CD4-positive, alpha-beta T cell treated with Interferon gamma for 1 hour (primary cell): ENCODE measurements around the gene PDE4B.

Experiments used
- DNase-seq: peaks from one replicate; pipeline ENCODE4 v3.0.0-alpha.2; 2020

PDE4B gene

DNA sequence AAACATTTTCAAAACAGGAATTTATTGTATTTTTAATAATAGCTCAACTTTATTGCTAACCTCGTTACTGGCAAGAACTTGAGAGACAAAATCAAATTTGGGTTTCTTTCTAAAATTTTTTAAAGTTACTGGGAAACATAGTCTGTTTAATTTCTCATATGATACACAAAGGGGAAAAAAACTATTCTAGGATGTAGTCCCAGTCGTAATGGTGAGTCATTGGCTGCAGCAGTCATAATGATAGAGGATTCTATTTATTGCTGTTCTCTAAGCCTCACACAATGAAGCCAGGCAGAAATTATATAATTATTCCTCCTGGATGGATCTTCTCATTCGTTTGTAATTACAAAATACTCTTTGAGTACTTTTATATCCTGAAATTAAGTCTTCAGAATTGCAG lies 414.8 kb downstream of the PDE4B start:
- DNase-seq: no peak

DNA sequence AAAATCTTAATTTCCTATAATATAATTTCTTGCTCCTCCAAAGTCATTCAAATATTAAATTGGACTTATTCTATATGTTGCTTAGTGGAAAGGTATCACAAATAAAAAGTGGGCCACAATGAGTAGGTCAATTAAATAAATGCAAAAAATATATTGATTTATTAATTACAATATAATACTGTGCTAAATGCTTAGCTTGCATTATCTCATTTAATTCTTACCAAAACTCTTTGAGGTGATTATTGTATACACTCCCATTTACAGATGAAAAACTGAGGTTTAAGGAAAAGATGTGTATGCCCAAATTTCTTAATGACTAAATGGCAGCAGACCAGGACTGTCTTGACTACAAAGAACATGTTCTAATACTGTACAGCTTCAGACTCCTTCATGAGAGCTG lies 415.9 kb downstream of the PDE4B start:
- DNase-seq: no peak

DNA sequence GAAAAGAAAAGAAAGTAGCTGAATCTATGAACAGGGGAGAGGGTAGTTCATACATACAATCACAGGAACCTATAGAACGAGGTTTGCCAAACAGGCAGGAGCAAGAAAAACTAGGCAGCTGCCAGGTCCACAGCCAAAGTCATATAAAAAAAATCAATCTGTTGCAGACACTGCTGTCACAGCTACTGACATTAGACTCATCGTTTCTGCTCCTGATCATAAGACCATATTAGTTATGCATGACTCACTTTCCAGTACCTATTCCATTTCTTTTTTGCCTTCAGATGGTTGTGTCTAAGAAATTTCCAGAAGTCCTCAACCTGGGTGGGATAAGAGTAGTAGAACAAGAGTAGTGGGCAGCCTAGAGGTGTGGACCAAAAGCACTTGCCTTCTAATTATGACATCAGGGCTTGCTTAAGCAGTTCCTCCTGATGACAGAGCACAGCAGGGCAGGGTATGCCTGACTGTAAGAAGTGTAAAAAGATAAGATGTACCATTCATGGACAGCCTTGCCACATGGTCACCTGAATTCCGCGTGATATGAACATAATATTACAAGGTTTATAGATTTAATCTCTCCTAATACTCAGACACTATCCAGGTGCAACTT lies 418.0 kb downstream of the PDE4B start:
- no peak for DNase-seq

DNA sequence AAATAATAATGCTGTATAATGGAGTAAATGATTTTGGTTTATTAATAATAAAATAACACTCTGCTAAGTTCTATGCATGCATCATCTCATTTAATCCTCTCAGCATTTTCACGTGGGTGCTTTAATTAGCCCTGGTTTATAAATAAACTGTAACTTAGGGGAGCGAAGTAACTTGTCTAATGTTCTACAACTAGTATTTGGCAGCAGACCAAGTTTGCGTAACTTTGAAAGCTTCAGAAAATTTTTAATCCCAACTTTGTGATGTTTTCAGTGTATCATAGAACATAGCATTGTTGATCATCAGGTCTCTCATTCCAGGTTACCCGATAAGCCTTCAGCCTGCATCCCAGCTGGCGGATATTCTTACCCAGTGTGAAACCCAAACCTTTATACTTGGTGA lies 418.8 kb downstream of the PDE4B start:
- no peak for DNase-seq

DNA sequence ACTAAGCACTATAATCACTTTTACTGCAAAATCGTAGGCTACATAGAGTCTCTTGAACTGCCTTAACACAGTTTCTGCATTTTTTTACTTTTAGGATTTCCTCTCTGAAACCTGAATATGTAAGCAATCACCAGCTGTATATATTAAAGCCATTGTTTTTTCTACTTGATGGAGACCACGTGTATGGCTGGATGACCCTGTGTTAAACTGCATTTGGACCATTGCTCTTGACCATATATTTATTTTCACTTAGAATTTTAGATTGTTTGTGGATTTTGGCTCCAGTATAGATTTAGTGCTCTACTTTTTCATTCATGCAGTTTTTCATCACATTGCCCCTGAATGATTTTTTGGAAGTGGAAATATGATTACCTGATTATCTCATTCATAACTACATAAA lies 420.8 kb downstream of the PDE4B start:
- DNase-seq: no peak

DNA sequence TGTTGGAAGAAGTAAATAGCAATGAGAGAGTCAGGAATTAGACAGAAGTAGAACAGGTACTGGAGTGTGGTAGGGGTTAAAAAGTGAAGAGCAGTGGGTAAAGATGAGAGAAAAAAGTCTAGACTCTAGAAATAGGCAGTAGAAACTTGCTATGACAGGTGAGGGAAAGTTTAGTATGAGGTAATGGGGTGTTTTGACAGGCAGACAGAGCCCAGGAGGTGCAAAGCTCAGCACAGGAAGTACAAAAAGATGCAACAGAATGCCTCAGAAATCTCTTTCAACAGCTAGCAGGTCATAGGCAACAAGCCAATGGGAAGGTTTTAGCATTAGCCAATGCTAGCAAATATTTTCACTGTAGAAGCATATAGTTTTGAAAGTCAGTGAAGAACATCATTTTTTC lies 422.2 kb downstream of the PDE4B start:
- peak; percentile 13 for DNase-seq

DNA sequence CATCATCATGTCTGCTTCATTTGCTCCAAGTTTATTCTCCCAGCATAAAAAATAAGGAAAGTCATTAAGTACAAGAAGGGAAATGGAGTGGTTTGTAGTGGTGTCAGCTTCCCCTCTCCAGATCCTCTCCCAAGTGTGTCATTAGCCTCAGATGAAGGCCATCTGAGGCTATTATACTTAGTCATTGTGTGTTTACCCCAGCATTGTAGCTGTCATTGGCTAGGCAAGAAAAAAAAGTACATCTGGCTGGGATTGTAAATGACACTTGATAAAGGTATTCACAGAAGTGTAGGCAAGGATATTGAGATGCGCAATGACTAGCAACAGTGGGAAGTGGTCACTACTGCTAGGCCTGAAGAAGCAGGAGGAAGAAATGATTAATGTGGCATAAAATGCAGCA lies 424.3 kb downstream of the PDE4B start:
- no peak for DNase-seq

DNA sequence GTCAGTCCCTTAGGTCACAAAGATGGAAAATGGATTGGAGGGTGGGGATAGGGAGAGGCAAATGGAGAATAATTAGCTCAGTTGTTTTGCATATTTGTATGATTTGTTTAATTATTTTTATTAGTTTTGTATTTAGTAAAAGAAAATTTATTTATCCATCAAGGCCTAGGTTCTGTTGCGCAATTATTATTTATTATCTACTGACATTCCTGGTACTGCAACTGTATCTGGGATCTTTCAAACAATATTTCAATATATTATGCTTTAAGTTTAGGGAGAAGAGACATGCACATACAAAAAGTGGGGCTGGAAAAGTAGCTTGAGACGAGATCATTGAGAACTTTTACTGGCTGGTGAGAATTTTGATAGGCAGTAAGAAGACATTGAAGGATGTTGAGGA lies 424.9 kb downstream of the PDE4B start:
- DNase-seq: no peak

DNA sequence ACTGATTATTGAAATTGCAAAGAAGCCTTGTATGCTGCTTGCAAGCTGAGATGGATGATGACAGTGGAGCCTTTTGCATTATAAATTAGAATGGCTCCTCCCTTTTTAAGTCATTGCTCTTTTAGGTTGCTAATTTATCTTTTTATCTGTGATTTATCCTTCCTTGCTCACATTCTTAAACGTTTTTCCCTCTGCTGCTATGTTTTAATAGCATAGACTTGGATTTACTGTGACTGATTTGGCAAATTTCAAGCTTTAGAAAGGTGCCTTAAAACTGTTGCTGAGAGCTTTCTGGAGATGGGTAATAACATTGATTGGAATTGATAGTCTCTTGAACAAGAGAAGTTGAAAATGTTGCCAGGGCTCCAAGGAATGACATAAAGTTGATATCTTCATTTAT lies 427.8 kb downstream of the PDE4B start:
- no peak for DNase-seq

DNA sequence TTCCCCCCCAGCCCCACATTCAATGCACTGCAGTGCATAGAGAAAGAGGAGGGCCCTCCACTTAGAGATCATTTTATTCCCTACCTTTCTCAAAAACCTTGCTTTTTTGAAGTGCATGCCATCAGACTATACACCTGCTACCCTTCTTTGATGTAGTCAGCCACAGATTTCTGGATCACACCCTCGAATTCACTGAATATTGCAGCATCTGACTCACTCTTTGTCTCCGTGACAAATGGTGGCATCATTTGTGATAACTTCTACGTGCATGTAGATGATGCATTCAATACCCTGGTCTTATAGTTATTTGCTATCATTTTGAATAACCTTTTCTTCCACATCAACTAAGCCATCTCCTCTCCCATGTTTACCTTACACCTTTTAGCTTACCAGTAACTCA lies 431.0 kb downstream of the PDE4B start:
- no peak for DNase-seq

DNA sequence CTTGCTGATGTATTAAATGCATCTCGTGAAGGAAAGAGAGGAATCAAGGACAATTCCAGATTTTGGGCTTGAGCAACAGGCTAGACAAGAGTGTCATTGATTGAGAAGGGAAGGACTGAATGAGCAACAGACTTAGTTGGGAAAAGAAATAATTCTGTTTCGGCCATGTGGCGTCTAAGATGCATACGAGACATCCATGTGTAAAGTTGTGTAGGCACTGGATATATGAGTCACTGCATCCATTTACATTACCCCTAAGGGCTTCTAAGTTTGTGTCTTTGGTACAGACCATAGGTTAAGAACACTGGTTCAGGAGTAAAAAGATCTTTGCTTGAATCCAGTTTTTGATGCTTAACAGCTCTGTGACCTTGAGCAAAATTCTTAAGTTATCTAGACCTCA lies 434.3 kb downstream of the PDE4B start:
- no peak for DNase-seq

DNA sequence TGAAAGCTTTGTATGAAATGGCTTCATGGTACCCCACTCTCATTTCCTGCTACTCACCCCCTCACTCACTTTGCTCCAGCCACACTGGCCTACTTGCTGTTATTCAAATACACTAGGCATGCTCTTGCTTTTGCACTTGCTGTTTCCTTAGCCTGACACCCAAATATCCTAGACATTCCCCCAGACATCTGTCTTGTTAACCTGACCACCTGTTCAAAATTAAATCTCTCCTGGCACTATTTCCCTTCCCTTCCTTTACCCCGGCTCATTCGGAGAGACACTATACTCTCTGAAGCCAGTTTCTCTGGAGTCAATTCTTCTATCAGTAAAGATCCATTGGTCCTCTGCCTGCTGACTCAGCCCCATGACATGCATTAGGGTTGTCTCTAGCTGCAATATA lies 435.3 kb downstream of the PDE4B start:
- DNase-seq: no peak

DNA sequence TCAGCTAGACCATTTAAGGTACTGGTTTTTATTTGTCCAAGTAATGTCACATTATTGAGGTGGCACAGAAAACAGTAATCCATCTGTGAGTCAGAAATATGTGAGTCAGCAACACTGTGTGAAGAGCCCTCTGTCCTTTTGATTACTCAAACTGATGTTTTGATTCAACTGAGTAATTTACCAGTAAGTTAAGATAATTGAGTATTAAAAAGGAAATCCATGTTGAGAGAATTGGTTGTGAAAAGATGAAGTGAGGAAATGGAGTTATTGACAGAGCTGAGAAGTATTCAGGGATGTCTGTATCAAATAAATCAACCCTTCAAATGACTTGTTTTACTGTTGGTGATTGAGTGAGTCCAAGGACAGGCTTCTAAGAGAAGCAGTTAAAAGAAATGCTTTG lies 438.5 kb downstream of the PDE4B start:
- DNase-seq: no peak

DNA sequence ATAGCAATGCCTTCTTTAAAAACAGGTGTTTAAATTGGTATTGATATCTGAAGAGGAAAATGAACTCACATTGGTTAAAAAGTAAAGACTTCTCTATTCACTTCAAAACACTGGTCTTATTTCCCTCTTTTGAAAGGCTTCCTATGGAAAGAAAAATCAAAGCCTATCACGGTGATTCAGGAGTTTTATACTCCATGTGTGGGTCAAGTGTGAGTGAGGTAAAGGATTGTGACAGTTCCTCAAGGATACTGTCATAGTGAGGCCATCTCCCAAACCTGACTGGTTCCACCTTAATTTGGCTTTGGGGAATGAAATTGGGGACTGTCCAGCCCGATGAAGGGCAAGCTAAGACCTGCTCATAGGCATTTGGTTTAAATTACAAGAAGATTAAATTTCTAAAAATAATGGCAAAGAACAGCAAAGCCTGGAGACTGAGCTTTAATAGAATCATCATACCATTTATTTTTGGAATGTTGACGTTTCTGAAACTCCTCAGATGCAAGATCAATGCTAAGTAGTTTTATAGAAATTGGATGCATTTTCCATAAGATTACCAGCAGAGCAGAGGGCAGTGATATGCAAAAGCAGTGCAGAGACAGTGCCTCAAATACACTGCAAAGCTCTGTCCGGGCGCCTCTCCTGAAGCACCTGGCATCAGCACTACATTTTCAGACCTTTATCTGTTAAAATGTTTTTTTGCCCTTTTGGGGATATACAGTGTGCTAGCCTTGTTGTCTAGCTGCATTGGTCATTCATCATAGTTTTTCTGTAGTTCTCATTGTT lies 439.2 kb downstream of the PDE4B start:
- no peak for DNase-seq

DNA sequence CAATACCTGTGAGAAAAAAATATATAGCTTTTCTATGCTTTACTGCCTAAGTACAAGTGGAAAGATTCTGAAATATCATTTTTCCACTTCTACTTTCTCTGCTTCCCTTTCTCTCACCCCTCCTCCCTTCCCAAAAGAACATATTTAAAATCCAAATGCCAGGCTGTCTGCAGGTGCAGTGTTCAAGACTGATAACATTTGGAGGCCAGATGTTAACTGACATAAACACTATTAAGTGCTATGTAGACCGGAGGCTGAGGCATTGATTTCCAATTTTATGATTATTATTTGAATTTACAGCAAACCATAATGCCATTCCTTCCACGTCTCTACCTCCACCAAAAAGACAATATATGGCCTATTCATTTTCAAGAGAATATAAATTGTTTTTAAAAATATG lies 444.3 kb downstream of the PDE4B start:
- DNase-seq: no peak

DNA sequence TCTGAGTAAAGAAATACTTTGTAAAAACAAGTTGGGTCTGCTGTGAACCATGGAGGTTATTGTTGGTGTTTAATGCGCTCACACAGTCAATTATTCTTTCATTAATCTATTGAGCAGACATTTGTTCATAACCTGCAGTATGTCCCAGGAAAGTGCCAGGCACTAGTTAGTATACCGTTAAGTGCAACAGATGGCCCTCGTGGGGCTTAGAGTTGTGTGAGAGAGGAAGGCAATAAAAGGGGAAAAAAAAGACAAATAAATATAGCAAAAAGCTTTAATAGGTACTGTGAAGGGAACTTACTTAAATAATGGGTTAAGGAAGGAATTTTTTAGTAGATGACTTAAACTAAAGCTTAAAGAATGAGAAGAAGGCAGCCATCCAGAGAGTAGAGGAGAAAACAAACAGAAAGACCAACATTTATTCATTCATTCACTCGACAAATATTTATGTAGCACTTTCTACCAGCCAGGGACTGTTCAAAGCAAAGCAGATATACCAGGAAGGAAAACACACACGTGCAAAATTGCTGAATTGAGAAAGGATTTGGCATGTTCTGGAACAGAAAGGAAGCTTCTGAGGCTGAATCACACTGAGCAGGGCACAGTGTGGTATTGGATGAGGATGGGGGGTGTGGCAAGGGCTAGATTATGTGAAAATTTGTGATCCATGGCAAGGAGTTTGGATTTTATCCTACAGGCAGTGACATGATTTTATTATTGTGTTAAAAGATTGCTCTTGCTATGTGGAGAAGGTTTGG lies 445.2 kb downstream of the PDE4B start:
- DNase-seq: no peak

DNA sequence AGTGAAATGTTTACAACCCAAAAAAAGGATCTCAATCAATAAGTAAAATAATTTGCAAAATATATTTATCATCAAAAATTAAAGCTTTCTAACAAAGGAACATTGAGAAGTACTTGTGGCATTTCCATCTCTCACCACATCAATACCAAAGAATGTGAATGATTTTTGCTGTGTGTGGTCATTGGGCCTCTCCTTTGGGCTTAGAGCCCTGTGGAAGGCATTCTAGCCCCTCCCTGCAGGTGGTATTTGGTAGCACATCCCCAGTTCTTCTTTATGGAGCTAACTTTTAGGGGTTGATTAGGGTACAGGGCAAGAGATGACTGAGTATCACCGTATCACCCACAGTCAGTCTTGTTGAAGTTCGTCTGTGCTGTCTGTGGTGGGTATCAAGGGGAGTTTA lies 447.1 kb downstream of the PDE4B start:
- DNase-seq: no peak

DNA sequence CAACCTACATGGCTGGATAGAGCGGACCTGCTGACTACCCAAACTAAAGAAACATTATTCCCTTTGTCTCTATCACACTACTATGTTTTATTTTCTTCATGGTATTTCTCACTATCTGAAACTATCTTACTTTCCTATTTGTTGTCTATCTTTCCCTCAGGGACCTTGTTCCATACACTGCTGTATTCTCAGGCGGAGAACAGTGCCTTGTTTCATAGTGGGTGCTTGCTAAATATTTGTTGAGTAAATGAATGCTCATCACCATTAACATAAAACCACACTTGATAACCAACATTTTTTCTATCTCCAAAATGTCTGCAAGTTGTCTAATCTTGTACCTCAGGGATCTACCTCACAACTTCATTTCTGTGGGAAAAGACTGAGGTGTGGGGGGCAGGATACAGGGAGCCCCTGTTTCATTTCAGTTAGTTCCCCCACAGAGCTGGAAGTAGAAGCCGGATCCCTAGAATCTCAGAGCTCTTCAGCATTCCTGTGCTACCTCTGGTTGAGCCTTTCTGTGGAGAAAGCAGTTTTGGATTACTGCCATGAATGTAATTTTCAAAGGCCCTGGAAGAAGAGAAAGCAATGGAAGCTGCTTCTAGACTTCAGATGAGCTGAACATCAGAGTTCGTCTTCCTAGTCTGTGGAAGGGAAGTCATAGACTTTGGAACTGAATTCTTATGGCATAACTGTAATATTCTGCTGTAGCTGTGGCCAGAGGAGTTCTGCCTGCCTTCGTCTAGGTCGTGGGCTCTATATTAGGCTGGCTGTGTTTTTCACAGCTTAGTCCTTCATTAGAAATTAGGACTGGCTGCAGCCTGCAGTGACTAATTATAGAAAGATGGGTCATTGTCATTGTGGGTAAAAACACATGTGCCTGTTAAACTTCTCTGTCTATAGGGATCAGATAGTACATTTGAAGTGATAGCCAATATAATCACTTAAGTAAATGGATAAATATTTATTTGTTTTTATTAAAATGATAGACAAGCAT lies 448.1 kb downstream of the PDE4B start:
- DNase-seq: no peak

DNA sequence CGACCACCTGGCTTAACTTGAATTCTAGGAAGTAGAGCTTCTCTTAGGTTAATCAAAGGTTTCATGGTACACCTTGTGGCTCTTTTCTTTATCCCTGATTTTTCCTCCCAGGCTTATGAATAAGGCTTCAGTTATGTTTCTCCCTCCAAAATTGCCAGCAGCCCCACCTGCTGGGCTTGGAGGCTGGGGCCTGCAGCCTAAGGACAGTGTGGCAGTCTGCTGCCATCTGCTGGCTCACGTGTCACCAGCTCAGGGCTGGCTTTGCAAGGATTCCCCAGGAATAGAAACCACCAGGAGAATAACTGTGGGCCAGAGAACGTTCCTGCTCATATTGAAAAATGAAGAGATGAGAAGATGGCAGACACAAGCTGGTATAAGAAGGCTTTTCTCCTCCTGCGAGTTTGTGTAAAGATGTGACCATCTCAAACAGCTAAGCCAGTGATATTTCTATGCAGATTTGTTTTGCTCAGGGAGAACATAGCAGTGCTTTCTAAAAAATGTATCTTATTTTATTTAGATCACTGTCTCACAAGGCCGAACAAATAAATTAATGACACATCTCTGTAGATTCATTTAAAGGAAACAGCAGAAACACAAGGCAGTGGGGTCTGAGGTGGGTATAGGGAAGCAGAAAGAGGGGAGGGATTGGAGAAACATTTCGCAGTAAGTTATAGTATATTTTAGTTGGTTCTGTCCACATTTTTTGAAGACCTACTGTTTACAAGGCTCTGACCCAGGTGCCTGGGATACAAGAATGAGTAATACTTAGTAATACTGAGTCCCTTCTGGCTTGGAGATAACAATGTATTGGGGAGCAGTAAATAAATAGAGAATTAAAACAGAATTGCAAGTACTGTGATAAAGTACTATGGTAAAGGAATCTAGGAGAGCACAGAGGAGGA lies 450.2 kb downstream of the PDE4B start:
- peak; percentile 67 for DNase-seq

DNA sequence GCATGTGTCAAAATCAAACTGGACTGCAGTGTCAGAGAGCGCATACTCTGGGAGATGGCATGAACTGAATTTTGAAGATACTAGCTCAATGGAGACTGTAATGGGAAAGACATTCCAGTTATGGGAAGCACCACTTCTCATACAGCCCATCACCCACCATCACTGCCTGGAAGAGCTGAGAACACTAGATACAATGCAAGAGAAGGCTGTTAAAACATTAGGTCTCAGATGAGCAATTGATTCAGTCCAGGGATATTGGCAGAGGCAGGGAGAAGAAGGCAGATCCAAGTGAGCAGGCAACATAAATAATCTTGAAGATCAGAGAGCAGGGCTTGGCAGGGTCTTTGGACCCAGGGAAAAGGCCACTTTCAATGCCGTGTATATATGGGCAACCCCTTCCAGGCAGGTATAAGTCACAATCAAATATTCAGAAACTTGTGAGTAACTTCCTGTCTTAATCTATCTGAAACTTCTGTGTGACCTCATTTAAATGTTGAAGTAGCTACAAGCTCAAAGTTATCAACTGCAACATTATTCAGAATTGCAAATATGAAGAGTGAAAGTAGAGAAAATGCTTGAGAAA lies 450.9 kb downstream of the PDE4B start:
- no peak for DNase-seq

DNA sequence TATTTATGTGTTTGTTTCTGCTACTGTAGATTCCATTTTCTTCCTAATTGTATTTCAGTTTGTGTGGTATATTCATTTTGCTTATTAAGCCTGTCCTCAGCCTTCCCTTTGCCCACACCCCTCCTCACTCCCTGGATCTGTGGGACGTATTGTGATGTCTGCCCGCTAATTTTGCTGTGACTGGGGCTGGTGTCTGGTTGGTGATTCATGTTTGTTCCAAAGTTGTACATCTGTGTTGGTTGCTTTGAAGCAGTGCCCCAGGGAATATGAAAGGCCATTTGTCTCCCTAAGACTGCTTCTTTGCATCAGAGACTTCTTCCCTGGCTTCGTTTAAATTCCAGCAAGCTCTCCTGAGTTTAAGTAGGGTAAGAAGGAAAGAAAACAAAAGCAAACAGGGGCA lies 451.7 kb downstream of the PDE4B start:
- no peak for DNase-seq
